Epithelial cell of proximal tubule (primary cell): ENCODE results near the gene ITPR2. TPM values are rescaled to one million over a fixed set of nuclear protein-coding genes. Genes with fewer than 3 reads are reported as not detected.

Experiments used
- DNase-seq: peaks from one replicate; pipeline ENCODE4 v3.0.0-alpha.2; 2011; ENCODE audit warnings: low read depth
- H3K4me3 ChIP-seq: 2 replicates; pipeline ENCODE4 v1.5.1; 2011; ENCODE audit warnings: low read depth, mild to moderate bottlenecking, low read length
- total RNA-seq: library from RNA; depleted of rRNA; stranded (reverse); fragments of >200 nt; gene quantifications from 2 replicates; pipeline ENCODE4 v1.2.3, GENCODE V29; 2015
- TF ChIP-seq, protein P1 (sequence below): conservative IDR thresholded peaks from 2 replicates; pipeline ENCODE4 v1.5.1; 2012; ENCODE audit warnings: low read depth, mild to moderate bottlenecking, low read length

Gene ITPR2
- total RNA-seq, 1 donor from 2014 or later, result 13.5 TPM

DNA sequence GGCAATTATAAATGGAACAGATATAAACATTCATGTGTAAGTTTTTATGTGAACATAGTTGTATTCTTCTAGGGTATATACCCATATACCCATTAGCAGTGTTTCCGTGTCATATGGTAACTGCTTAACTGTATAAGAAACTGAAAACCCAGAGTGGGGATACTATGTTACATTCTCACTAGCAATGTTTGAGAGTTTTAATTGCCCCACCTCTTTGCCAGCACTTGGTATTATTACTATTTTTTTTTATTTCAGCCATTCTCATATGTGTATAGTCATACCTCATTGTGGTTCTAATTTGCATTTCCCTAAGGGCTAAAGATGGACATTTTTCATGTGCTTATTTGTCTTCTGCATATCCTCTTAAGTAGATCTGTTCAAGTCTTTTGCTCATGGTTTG lies 28.7 kb upstream of the ITPR2 start:
- TF ChIP-seq, protein P1, sequence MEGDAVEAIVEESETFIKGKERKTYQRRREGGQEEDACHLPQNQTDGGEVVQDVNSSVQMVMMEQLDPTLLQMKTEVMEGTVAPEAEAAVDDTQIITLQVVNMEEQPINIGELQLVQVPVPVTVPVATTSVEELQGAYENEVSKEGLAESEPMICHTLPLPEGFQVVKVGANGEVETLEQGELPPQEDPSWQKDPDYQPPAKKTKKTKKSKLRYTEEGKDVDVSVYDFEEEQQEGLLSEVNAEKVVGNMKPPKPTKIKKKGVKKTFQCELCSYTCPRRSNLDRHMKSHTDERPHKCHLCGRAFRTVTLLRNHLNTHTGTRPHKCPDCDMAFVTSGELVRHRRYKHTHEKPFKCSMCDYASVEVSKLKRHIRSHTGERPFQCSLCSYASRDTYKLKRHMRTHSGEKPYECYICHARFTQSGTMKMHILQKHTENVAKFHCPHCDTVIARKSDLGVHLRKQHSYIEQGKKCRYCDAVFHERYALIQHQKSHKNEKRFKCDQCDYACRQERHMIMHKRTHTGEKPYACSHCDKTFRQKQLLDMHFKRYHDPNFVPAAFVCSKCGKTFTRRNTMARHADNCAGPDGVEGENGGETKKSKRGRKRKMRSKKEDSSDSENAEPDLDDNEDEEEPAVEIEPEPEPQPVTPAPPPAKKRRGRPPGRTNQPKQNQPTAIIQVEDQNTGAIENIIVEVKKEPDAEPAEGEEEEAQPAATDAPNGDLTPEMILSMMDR, result no peak
- no peak overlapping the region for H3K4me3 ChIP-seq
- no peak for DNase-seq

DNA sequence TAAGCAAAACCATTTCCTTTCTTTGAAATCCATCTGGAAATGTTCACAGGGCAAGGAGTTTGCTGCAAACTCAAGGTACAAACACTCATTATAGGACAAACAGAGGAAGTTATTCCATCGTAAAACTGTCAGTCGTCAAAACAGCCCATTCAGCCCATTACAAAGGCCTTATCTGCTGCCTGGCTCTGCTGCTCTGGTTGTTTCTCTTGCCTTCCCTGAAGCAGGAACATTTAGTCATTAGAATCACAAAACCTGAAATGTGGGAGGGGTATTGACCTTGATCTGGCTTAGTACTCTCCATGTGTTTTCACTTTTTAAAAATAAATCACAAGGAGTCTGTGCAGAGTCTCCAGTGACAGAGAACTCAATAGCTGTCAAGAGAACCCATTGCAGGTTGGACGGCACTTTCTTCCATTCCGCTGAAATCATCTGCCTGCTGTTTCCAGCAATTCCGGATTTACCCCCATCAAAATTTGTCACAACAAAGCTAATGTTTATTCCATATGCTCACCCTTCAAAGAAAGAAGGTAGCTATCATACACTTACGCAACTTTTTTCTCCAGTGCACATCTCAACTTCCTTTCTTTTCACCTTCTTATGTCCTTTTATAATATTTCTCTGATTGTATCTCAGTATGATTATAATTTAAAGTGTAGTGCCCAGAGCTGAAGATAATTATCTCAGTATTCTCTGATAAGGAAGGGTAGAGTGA lies 24.6 kb upstream of the ITPR2 start:
- no peak for DNase-seq
- H3K4me3 ChIP-seq, result no peak overlapping the region
- TF ChIP-seq, protein P1, result no peak

DNA sequence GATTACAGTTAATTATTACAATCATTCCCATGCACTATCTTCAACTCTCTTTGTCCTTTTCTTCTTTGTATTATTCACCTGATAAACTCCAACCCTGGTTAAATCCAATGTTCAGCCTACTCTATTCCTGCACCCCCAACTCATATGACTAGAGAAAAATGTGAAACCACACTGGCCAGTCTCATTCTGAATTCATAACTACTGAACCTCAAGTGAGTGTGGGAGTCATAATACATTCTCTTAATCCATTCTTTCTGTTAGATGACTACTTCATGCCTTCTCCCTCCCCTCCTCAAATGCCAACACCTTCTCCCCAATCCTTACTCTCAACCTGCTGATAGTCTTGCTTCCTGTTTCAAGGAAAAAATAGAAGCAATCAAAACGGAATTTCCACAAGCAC lies 22.3 kb upstream of the ITPR2 start:
- TF ChIP-seq, protein P1, result no peak
- H3K4me3 ChIP-seq, result no peak overlapping the region
- DNase-seq, result no peak

DNA sequence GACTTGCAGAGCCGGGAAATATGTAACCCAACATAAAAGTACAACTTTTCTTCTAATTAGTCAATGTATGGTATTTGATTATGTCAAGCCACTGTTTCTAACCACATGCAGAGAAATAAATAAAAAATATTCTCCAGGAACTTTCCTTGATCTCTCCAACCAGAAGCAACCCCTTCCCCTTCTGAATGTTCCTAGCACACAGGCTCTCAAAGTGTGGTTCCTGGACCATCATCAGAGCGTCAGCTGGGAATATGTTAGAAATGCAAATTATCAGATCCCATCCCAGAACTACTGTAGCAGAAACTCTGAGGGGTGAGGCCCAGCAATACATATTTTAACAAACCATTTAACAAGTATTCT lies 21.0 kb upstream of the ITPR2 start:
- H3K4me3 ChIP-seq, result no peak overlapping the region
- TF ChIP-seq, protein P1, result no peak
- no peak for DNase-seq

DNA sequence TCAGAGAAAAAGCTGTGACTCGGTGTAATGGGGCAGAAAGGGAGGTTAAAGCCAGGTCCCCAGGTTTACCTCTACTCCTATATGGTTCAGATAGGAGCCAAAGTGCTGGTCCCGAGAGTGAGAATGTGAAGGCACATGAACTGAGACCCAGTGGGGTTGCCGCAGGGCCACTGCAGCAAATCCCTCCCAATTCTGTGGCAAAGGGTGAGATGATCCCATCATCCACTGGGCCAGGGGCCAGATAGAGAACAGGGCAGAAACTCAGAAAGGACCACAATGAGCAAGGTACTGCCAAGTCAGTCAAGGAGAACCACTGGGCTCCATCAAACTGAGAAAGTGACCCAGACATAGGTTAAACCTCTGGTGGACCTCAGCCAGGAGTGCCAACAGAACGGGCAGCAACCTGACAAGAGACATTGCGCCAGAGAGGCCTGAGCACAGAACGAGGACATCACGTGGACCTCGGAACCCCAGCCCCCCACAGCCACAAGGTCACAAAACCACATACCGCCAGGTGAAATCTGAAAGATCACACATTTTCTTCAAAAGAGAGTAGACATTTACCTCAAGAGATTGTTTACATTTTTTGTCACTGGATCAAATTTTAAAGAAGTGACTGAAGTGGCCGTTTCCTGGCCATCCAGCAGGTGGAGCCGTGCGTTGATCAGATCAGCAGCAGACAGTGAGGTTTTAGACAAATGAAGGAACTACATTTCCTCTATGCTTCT lies 20.5 kb upstream of the ITPR2 start:
- DNase-seq, result no peak
- TF ChIP-seq, protein P1, result peak; percentile 96
- H3K4me3 ChIP-seq, result no peak overlapping the region

DNA sequence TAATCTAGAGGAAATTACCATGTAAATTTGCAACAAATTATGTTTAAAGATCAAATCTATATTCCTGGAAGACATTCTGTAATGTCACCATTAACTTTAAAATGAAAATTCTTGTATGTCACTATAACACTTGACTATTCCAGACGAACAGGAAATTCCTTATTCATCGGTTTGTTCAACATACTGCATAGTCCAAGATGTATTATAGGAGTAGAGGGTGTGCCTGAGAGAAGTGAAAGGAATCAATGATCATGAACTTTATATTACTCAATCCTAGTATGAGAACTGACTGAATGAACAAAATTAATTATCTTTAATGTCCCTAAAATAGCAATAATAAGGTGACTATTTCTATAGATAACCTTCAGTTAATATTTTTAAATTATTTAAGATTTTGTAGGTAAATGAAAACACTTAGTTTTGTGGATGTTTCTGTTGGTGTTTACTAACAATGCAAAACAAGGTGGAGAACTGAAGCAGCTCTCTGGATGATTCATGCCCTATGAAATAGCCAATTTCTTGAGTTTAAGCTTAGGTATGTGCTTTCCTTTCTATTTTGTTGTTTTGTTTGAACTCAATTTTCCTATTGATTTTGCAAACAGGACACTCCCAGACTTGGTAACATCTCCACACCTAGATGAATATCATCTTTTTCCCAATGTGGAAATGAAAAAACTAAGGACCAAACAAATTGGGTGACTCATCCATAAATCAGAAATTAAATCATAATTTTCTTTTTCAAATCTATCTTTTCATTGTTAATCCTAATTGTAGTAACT lies 18.2 kb upstream of the ITPR2 start:
- no peak for DNase-seq
- TF ChIP-seq, protein P1, result no peak
- no peak overlapping the region for H3K4me3 ChIP-seq
